Naive B cell (primary cell): ENCODE measurements around the gene MS4A6E. TPM values are rescaled to one million over a fixed set of nuclear protein-coding genes. Genes with fewer than 3 reads are reported as not detected.
"Not testable (repeated sequence)": the region's sequence is repeated elsewhere in the genome, so short reads cannot be mapped to it uniquely, and the experiment has no call there.

ENCODE experiments used
- ATAC-seq, 2 donors: fragments of 150-1000 bp; cut with Tn5 transposase; 2 replicates each; pipeline ENCODE4 v1.10.0; 2021; ENCODE audit warnings: low read depth in 2 of 2, mild to moderate bottlenecking in 2 of 2, moderate library complexity in 2 of 2
- DNase-seq: peaks from one replicate; pipeline ENCODE4 v3.0.0; 2022
- H3K27ac Mint-ChIP-seq, 6 donors: one replicate each; pipeline ENCODE4 v1.8.0; 2020 to 2022; ENCODE audit warnings: mild to moderate bottlenecking in 6 of 6, mixed read lengths in 6 of 6, moderate library complexity in 5 of 6, inconsistent platforms in 2 of 6
- H3K27me3 Mint-ChIP-seq, 3 donors: one replicate each; pipeline ENCODE4 v1.8.0; 2021 to 2022; ENCODE audit warnings: mixed read lengths in 3 of 3, mild to moderate bottlenecking in 1 of 3
- H3K36me3 Mint-ChIP-seq, 2 donors: one replicate each; pipeline ENCODE4 v1.8.0; 2020 to 2022; ENCODE audit warnings: mixed read lengths in 2 of 2, inconsistent platforms in 1 of 2, mild to moderate bottlenecking in 1 of 2
- H3K4me1 Mint-ChIP-seq, 3 donors: one replicate each; pipeline ENCODE4 v1.8.0; 2020 to 2022; ENCODE audit warnings: mixed read lengths in 3 of 3, inconsistent platforms in 1 of 3, mild to moderate bottlenecking in 1 of 3, moderate library complexity in 1 of 3
- H3K4me3 Mint-ChIP-seq, 8 donors: one replicate each; pipeline ENCODE4 v1.8.0; 2020 to 2022; ENCODE audit warnings: mild to moderate bottlenecking in 8 of 8, mixed read lengths in 8 of 8, moderate library complexity in 8 of 8, inconsistent platforms in 2 of 8
- H3K9me3 Mint-ChIP-seq, 7 donors: one replicate each; pipeline ENCODE4 v1.8.0; 2020 to 2022; ENCODE audit warnings: mixed read lengths in 7 of 7, mild to moderate bottlenecking in 5 of 7, inconsistent platforms in 2 of 7, moderate library complexity in 1 of 7
- polyA plus RNA-seq, 6 donors: library from polyadenylated mRNA; unstranded; fragments of 300-500 nt; fragmentation: Illumina TruSeq; gene quantifications; one replicate each; pipeline ENCODE4 v1.2.3, GENCODE V29; 2021; ENCODE audit warnings: low read depth in 6 of 6

Gene MS4A6E
- polyA plus RNA-seq, 6 donors from 2014 or later, result not detected

DNA sequence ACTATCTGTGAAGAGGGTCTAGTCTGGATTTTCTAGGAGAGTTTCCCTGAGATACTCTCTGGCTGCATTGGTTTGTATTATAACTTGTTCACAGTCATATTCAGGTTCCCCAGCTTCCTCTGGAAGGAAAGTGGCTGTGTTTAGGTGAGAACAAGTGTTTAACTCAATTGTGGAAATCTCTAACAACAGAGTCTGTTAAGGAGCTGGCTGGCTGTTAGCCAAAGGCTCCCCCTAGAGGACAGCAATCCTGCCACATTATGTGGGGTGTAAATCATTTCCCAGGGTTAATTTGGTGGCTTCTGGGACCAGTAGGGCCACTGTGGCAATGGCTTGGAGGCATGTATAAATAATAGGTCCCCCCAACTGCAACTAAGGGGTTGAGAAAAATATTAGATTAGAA is 18.4 kb downstream of the MS4A6E start:
- H3K4me3 Mint-ChIP-seq, result no peak overlapping the region
- H3K27ac Mint-ChIP-seq, result peak overlapping the region in 3 of 6 donors; percentile 16 to 65 (median 51)
- no peaks in the 10 kb centered on the region for H3K27me3 Mint-ChIP-seq
- DNase-seq, result no peak
- no peaks in the 10 kb centered on the region for H3K9me3 Mint-ChIP-seq
- H3K4me1 Mint-ChIP-seq, result peaks cover 28 to 50% (median 31%) of the 10 kb centered on the region in 3 donors
- H3K36me3 Mint-ChIP-seq, result no peaks in the 10 kb centered on the region
- peak; percentile 53 to 58 for ATAC-seq

DNA sequence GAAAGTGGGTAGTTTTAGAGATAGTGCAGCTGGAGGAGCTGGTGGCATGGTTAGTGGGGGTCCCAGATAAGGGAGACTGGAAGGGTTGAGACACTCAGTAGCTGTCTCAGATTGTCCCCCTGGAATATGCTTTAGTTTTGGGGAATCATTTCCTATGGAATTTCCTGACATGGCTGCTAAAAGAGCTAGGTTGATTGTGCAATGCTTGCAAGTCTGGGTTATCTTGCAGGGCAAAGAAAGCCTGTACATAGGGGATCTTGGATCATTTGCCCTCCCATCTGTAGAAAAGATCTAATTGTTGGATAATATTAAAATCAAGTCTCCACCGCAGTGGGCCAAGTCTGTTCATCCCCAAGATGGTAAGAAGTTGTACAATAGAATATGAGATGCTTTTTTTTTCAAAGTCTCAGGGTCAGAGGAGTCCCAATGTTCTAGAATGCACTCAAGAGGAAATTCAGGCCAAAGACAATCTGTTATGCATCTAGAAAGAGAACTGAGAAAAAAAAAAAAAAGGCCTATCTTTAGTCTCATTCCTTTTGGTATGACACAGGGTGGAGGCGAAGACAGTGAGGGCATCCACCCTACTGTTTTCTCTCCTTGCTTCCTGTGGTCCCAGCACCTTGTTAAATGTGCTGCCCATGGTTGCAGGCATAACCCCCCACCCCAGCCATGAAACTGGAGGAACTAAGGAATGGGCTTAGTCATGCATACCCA is 20.2 kb downstream of the MS4A6E start:
- Mint-ChIP-seq H3K4me3 (peak overlapping the region in 1 of 8 donors; percentile 46), H3K4me1 (peaks cover 28 to 50% (median 31%) of the 10 kb centered on the region in 3 donors), H3K27me3 (no peaks in the 10 kb centered on the region), H3K36me3 (no peaks in the 10 kb centered on the region), H3K9me3 (no peaks in the 10 kb centered on the region), H3K27ac (peak overlapping the region in 4 of 6 donors; percentile 5 to 92 (median 61))
- DNase-seq (no peak), ATAC-seq (peak; percentile 57 to 59)

DNA sequence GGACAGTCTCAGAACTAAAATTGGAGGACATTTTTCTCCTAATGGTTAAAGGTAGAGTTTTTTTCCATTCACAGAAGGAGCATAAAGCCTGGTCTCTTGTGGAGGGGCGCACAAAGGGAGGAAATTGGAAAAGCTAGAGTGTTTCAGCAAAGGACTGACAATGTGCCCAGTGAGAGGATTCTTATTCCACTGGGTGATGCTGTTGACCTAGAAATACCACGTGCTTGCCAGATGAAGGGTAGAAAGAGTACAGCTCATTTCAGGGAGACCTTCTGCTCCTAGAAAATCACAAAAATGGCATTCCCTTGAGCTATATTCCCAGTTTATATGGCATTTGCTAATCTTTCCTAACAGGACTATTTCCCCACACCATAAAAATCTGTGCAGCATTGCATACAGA is 21.1 kb downstream of the MS4A6E start:
- H3K4me1 Mint-ChIP-seq, result peaks cover 28 to 50% (median 31%) of the 10 kb centered on the region in 3 donors

DNA sequence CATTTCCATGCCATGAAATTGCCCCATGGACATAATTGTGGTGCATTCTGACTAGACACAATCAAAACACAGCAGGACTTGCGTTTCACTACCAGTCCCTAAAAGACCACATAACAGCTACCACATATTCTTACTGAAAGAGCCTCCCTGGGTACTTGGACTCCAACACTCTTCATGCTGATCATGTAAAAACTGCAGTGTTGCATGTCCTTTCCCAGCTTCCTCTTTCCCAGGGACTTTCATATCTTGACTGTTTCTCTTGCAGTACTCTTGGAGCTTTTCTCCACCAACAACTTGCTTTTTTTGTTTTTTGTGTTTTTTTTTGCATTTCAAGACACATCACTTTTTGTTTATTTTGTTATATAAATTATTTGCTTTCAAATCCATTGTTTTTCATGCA is 22.9 kb downstream of the MS4A6E start:
- H3K27me3 Mint-ChIP-seq, result no peaks in the 10 kb centered on the region
- no peak overlapping the region for H3K4me3 Mint-ChIP-seq
- H3K27ac Mint-ChIP-seq, result no peak overlapping the region
- H3K9me3 Mint-ChIP-seq, result peaks cover 5 to 17% (median 14%) of the 10 kb centered on the region in 7 donors
- peaks cover 28 to 48% (median 28%) of the 10 kb centered on the region in 3 donors for H3K4me1 Mint-ChIP-seq
- H3K36me3 Mint-ChIP-seq, result peaks cover 10 to 18% of the 10 kb centered on the region in 2 donors
- ATAC-seq, result no peak
- no peak for DNase-seq

More for the DNA sequence above, 21.1 kb downstream of the MS4A6E start:
- Mint-ChIP-seq H3K27ac (peak overlapping the region in 2 of 6 donors; percentile 29 to 48), H3K4me3 (no peak overlapping the region), H3K36me3 (no peaks in the 10 kb centered on the region), H3K27me3 (no peaks in the 10 kb centered on the region), H3K9me3 (no peaks in the 10 kb centered on the region)
- DNase-seq, result no peak
- ATAC-seq, result peak; percentile 67 to 72

DNA sequence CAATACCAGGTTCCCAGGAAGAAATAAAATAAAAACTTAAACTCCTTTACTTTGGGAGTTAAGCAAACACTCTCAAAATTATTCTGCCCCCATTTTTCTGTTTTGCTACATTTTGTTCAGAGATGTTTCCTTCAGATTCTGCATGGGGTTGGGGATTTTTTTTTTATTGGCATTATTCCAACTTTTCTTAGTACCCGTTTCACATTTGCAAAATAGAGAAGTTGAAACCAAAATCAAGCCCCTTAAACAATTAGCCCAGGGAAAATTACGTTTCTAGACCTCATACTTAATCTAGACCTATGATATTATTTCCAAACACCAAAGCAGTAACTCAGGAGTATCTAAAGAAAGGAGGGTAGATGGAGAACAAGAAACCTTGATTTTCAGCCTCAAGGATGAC is 30.7 kb downstream of the MS4A6E start:
- peak; percentile 77 for DNase-seq
- peaks cover 10 to 25% of the 10 kb centered on the region in 2 donors for H3K36me3 Mint-ChIP-seq
- H3K4me3 Mint-ChIP-seq, result peak overlapping the region in 7 of 8 donors; percentile 1 to 59 (median 37)
- H3K9me3 Mint-ChIP-seq, result peaks cover 5 to 39% (median 31%) of the 10 kb centered on the region in 7 donors
- ATAC-seq, result peak; percentile 92 to 93
- H3K27me3 Mint-ChIP-seq, result no peaks in the 10 kb centered on the region
- peak overlapping the region; percentile 12 to 85 (median 66) for H3K27ac Mint-ChIP-seq
- H3K4me1 Mint-ChIP-seq, result peaks cover 22 to 53% (median 30%) of the 10 kb centered on the region in 3 donors

DNA sequence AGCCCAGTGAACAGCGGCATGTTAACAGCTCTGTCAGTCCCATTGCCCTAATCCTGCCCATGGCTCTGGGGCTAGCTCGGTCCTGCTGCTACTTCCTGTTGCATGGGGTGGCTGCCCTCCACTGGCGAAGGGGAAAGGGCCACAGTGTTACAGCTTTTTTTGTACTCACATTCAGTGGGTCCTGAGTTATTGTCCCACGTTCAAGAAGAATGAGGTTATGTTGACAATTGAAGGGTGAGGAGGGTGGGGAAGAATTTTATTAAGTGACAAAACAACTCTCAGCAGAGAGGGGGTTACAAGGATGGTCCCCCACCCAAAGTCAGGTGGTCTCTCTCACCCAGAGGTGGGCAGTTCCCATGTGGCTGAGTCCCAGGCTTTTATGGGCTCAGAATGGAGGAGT is 33.6 kb downstream of the MS4A6E start:
- peaks cover 48 to 81% (median 54%) of the 10 kb centered on the region in 3 donors for H3K4me1 Mint-ChIP-seq
- ATAC-seq (no peak), DNase-seq (no peak)
- H3K4me3 Mint-ChIP-seq, result peak overlapping the region in 1 of 8 donors; percentile 42
- H3K9me3 Mint-ChIP-seq, result peaks cover 0 to 25% (median 17%) of the 10 kb centered on the region in 7 donors
- no peaks in the 10 kb centered on the region for H3K27me3 Mint-ChIP-seq
- peak overlapping the region in 1 of 6 donors; percentile 33 for H3K27ac Mint-ChIP-seq
- H3K36me3 Mint-ChIP-seq, result peaks cover 0 to 6% of the 10 kb centered on the region in 2 donors

DNA sequence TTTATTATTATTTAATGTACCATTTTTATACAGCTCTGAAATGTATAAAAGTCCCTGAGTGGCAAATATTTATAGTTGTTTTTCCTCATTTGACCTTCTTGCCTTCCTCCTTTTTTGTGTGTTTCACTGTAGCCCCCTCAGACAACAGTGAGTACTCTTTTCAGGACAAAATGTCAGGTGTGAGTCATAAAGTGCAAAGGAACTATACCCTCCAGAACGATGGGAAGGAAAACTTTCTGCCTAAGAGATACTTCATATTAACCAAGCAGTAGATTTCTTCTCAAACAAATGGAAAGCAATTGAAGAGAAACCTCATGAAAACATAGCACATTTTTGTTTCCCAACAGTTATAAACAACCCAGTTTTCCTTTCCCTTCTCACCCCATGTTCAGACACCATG is 35.2 kb downstream of the MS4A6E start:
- peaks cover 0 to 6% of the 10 kb centered on the region in 2 donors for H3K36me3 Mint-ChIP-seq
- no peak overlapping the region for H3K4me3 Mint-ChIP-seq
- peaks cover 46 to 84% (median 53%) of the 10 kb centered on the region in 3 donors for H3K4me1 Mint-ChIP-seq
- H3K9me3 Mint-ChIP-seq, result peaks cover 0 to 25% (median 17%) of the 10 kb centered on the region in 7 donors
- DNase-seq, result no peak
- H3K27ac Mint-ChIP-seq, result peak overlapping the region in 4 of 6 donors; percentile 26 to 80 (median 54)
- no peak for ATAC-seq
- no peaks in the 10 kb centered on the region for H3K27me3 Mint-ChIP-seq

DNA sequence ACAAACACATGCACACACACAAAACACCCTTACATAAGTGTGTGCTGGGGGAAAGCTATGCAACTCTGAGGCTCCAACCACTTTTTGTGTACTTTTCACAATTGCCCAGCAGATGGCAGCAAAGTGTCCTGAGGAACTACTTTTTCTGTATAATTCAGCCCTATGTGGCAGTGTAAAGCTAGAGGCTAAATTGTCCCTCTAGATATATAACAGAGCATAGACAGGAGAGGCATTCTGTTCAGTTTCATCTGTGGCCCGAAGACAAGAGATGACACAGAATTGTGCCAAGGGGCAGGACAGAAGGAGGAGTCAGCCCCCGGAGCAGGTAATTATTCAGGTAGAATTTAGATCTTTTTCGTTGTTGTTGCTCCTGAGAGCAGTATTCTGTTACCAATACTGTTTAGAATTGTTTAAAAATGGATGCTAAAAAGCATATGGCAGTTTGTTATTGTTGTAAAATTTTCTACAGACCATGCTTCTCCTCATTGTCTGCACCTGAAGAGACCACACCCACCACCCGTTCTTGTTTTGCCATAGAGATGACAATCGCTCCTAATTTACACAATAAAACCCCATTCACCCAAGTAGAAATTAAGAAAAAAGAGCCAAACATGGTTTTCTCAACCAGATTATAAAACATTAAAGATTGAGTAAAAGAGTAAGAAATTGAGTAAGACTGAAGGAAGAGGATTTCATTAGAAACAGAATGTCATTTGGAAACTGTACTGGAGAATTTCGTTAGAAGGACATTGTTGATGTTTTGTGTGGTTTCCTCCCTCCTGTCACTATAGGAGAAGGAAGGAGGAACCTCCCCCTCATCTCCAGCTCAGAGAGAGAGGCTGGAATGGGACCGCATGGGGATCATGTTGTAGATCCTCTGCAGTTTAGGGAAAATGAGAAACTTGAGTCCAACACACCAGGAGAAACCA is 36.8 kb downstream of the MS4A6E start:
- ATAC-seq (peak; percentile 79 to 80), DNase-seq (peak; percentile 79)
- no peaks in the 10 kb centered on the region for H3K27me3 Mint-ChIP-seq
- peaks cover 0 to 27% (median 20%) of the 10 kb centered on the region in 7 donors for H3K9me3 Mint-ChIP-seq
- peaks cover 4 to 10% of the 10 kb centered on the region in 2 donors for H3K36me3 Mint-ChIP-seq
- H3K27ac Mint-ChIP-seq, result peak overlapping the region; percentile 94 to 99 (median 98)
- peak overlapping the region; percentile 76 to 95 (median 89) for H3K4me3 Mint-ChIP-seq
- peaks cover 45 to 84% (median 58%) of the 10 kb centered on the region in 3 donors for H3K4me1 Mint-ChIP-seq

DNA sequence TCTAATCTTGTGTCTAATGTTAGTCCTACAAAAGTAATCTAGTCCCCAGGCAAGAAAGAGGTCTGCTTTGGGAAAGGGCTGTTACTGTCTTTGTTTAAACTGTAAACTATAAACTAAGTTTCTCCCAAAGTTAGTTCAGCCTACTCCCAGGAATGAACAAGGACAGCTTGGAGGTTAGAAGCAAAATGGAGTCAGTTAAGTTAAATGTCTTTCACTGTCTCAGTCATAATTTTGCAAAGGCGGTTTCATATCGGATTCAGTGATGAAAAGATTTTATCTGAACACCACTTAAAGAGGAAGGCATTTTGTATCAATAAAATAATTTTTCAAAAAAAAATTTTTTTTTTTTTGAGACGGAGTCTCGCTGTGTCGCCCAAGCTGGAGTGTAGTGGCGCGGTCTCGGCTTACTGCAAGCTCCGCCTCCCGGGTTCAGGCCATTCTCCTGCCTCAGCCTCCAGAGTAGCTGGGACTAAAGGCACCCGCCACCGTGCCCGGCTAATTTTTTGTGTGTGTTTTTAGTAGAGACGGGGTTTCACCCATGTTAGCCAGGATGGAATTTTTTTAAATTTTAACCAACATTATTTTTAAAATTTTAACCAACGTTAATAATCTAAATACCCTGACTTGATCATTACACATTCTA is 39.3 kb downstream of the MS4A6E start:
- H3K4me3 Mint-ChIP-seq, result peak overlapping the region in 5 of 8 donors; percentile 7 to 66 (median 53)

DNA sequence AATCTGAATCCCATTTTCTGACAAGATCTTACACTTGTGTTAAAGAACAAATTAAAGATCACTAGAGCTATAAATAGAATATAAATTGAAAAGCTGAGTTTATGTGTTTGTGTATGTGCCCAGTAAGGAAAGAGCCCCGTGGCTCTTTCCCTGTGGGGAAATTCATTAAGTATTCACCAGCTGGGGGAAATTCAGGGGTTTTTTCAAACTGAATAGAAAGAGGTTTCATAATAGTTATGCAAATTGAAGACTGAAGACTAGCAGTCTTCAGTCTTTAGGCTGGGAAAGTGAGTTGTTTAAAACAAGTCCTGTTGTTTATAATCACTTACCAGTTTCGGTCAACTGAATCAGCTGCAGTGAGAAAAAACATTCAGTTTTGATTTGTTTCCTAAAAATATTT is 40.0 kb downstream of the MS4A6E start:
- Mint-ChIP-seq H3K9me3 (peaks cover 0 to 12% (median 3%) of the 10 kb centered on the region in 7 donors), H3K4me1 (peaks cover 60 to 97% (median 85%) of the 10 kb centered on the region in 3 donors), H3K27me3 (no peaks in the 10 kb centered on the region), H3K36me3 (peaks cover 11 to 18% of the 10 kb centered on the region in 2 donors), H3K27ac (peak overlapping the region; percentile 91 to 99 (median 95)), H3K4me3 (peak overlapping the region; percentile 12 to 84 (median 64))
- ATAC-seq (peak; percentile 73 to 75), DNase-seq (peak; percentile 69)

More for the DNA sequence above, 39.3 kb downstream of the MS4A6E start:
- Mint-ChIP-seq H3K4me1 (peaks cover 53 to 92% (median 82%) of the 10 kb centered on the region in 3 donors), H3K36me3 (peaks cover 11% of the 10 kb centered on the region in 2 donors), H3K27ac (peak overlapping the region; percentile 91 to 99 (median 95)), H3K9me3 (peaks cover 0 to 15% (median 6%) of the 10 kb centered on the region in 7 donors)
- DNase-seq, ATAC-seq, H3K27me3 Mint-ChIP-seq: not testable (repeated sequence)

DNA sequence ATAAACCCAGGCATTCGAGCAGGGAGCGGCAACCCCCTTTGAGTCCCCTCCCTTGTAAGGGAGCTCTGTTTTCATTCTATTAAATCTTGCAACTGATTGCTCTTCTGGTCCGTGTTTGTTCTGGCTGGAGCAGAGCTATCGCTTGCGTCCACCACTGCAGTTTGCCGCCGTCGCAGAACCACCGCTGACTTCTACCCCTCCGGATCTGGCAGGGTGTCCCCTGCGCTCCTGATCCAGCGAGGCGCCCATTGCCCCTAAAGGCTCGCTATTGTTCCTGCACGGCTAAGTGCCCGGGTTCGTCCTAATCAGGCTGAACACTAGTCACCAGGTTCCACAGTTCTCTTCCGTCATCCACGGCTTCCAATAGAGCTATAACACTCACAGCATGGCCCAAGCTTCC is 40.8 kb downstream of the MS4A6E start:
- DNase-seq, result no peak
- no peak for ATAC-seq
- Mint-ChIP-seq H3K36me3 (peaks cover 11 to 20% of the 10 kb centered on the region in 2 donors), H3K27me3 (no peaks in the 10 kb centered on the region), H3K4me1 (peaks cover 60 to 95% (median 89%) of the 10 kb centered on the region in 3 donors), H3K4me3 (peak overlapping the region in 6 of 8 donors; percentile 55 to 84 (median 66)), H3K9me3 (peaks cover 0 to 12% (median 3%) of the 10 kb centered on the region in 7 donors), H3K27ac (peak overlapping the region; percentile 91 to 99 (median 95))

DNA sequence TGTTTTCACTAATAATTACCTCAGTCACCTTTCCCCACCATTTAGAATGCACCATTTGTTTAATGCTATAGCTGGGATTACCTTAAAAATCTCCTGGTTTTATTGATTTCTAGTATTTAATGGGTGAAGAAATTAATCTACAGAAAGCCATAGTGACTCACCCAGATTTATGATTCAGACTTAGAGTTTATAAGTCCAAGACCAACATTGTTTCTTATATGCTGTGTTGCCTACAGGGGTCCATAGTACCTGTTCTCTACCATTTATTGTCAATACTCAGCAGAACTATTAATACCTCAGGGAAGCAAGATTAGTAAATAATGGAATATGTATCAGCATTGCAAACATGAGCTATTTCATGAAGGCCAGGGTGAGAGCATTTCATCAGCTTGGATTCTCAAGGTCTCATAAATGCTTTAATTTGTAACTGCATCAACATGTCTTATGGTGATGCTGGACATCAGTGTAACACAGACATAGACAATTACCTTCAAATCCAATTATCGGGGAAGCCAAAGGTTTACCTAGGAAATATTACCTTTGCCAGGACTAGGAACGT is 43.3 kb downstream of the MS4A6E start:
- H3K9me3 Mint-ChIP-seq, result peaks cover 0 to 12% (median 3%) of the 10 kb centered on the region in 7 donors
- H3K36me3 Mint-ChIP-seq, result peaks cover 11 to 20% of the 10 kb centered on the region in 2 donors
- H3K27ac Mint-ChIP-seq, result peak overlapping the region in 3 of 6 donors; percentile 12 to 99 (median 79)
- ATAC-seq (no peak), DNase-seq (no peak)
- no peaks in the 10 kb centered on the region for H3K27me3 Mint-ChIP-seq
- peaks cover 53 to 94% (median 89%) of the 10 kb centered on the region in 3 donors for H3K4me1 Mint-ChIP-seq
- no peak overlapping the region for H3K4me3 Mint-ChIP-seq
